Measurements from ENCODE around the gene TMEM272. TPM values are rescaled to one million over a fixed set of nuclear protein-coding genes. Genes with fewer than 3 reads are reported as not detected.

The TMEM272 gene
- total RNA-seq, 1 donor from 2014 or later, result 0.59 TPM

- peaks cover 5% of the 10 kb centered on the region for H3K36me3 Mint-ChIP-seq (ENCODE audit: unreplicated experiment)
- H3K9me3 Mint-ChIP-seq (ENCODE audit: unreplicated experiment), result no peaks in the 10 kb centered on the region
- peaks cover 3% of the 10 kb centered on the region for H3K27me3 Mint-ChIP-seq (ENCODE audit: unreplicated experiment)
- H3K4me1 Mint-ChIP-seq (ENCODE audit: low read depth, unreplicated experiment), result no peaks in the 10 kb centered on the region
- no peak for TF ChIP-seq CTCF (IDR thresholded peaks at IDR 0.05; ENCODE audit: partially characterized antibody, unreplicated experiment)
- H3K4me3 Mint-ChIP-seq (ENCODE audit: unreplicated experiment), result no peak overlapping the region
- DNase-seq, result no peak
- H3K27ac Mint-ChIP-seq (ENCODE audit: unreplicated experiment), result no peak overlapping the region
These were observed 769 bp upstream of the TMEM272 start for GRCh38 chr13:51845574-51846318.

GRCh38 chr13:51843529-51843928 lies 1.4 kb downstream of the TMEM272 start:
- TF ChIP-seq CTCF (IDR thresholded peaks at IDR 0.05; ENCODE audit: partially characterized antibody, unreplicated experiment), result no peak
- Mint-ChIP-seq H3K4me1 (ENCODE audit: low read depth, unreplicated experiment) (no peaks in the 10 kb centered on the region), H3K9me3 (ENCODE audit: unreplicated experiment) (no peaks in the 10 kb centered on the region), H3K36me3 (ENCODE audit: unreplicated experiment) (no peaks in the 10 kb centered on the region), H3K27me3 (ENCODE audit: unreplicated experiment) (peaks cover 3% of the 10 kb centered on the region), H3K4me3 (ENCODE audit: unreplicated experiment) (no peak overlapping the region), H3K27ac (ENCODE audit: unreplicated experiment) (no peak overlapping the region)
- DNase-seq, result no peak

- H3K9me3 Mint-ChIP-seq (ENCODE audit: unreplicated experiment), result peaks cover 4% of the 10 kb centered on the region
- DNase-seq, result no peak
- no peak for TF ChIP-seq CTCF (IDR thresholded peaks at IDR 0.05; ENCODE audit: partially characterized antibody, unreplicated experiment)
- H3K36me3 Mint-ChIP-seq (ENCODE audit: unreplicated experiment), result no peaks in the 10 kb centered on the region
- no peak overlapping the region for H3K4me3 Mint-ChIP-seq (ENCODE audit: unreplicated experiment)
- H3K27ac Mint-ChIP-seq (ENCODE audit: unreplicated experiment), result no peak overlapping the region
- peaks cover 2% of the 10 kb centered on the region for H3K4me1 Mint-ChIP-seq (ENCODE audit: low read depth, unreplicated experiment)
- H3K27me3 Mint-ChIP-seq (ENCODE audit: unreplicated experiment), result peaks cover 3% of the 10 kb centered on the region
These were observed 3.2 kb downstream of the TMEM272 start for GRCh38 chr13:51841732-51842131.

- Mint-ChIP-seq H3K4me3 (ENCODE audit: unreplicated experiment) (no peak overlapping the region), H3K4me1 (ENCODE audit: low read depth, unreplicated experiment) (peaks cover 9% of the 10 kb centered on the region), H3K27me3 (ENCODE audit: unreplicated experiment) (peaks cover 1% of the 10 kb centered on the region), H3K27ac (ENCODE audit: unreplicated experiment) (no peak overlapping the region), H3K9me3 (ENCODE audit: unreplicated experiment) (peaks cover 4% of the 10 kb centered on the region), H3K36me3 (ENCODE audit: unreplicated experiment) (no peaks in the 10 kb centered on the region)
- TF ChIP-seq CTCF (IDR thresholded peaks at IDR 0.05; ENCODE audit: partially characterized antibody, unreplicated experiment), result no peak
- DNase-seq, result no peak
These were observed 4.1 kb downstream of the TMEM272 start for GRCh38 chr13:51840917-51841316.

- DNase-seq, result no peak
- H3K4me1 Mint-ChIP-seq (ENCODE audit: low read depth, unreplicated experiment), result peaks cover 11% of the 10 kb centered on the region
- no peak overlapping the region for H3K4me3 Mint-ChIP-seq (ENCODE audit: unreplicated experiment)
- no peaks in the 10 kb centered on the region for H3K36me3 Mint-ChIP-seq (ENCODE audit: unreplicated experiment)
- H3K27me3 Mint-ChIP-seq (ENCODE audit: unreplicated experiment), result peaks cover under 1% of the 10 kb centered on the region
- peaks cover 4% of the 10 kb centered on the region for H3K9me3 Mint-ChIP-seq (ENCODE audit: unreplicated experiment)
- H3K27ac Mint-ChIP-seq (ENCODE audit: unreplicated experiment), result no peak overlapping the region
- TF ChIP-seq CTCF (IDR thresholded peaks at IDR 0.05; ENCODE audit: partially characterized antibody, unreplicated experiment), result no peak
These were observed 5.1 kb downstream of the TMEM272 start for GRCh38 chr13:51839711-51840540.

All from glutamatergic neuron (in vitro differentiated cells).